Smooth muscle cell of the umbilical artery (primary cell): ENCODE data around the gene FCAR. TPM values are rescaled to one million over a fixed set of nuclear protein-coding genes. Genes with fewer than 3 reads are reported as not detected.

Experiments
- total RNA-seq: library from RNA; depleted of rRNA; stranded (reverse); fragments of >200 nt; gene quantifications from 2 replicates; pipeline ENCODE4 v1.2.3, GENCODE V29; 2014

FCAR gene
- total RNA-seq, result not detected in 2 replicates

DNA sequence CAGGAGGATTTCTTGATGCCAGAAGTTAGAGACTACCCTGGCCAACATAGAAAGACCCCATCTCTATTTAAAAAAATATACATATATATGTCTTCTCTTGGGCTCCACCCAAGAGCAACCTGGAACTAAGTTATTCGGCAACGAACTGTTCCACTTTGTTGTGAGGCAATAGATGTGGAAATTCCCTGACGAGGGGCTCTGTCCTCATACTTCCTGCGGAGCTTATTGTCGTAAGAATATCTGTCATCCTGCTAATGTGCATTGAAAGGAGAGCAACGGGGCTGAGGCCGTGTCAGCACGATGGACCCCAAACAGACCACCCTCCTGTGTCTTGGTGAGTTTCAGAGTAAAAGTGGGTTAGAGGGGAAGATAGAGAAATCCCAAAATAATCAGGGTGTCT, at the start of gene FCAR:
FCAR (plus strand) TSS at position 246 of the 400 bp plus-strand sequence; CDS start at position 301, 55 bp downstream.

DNA sequence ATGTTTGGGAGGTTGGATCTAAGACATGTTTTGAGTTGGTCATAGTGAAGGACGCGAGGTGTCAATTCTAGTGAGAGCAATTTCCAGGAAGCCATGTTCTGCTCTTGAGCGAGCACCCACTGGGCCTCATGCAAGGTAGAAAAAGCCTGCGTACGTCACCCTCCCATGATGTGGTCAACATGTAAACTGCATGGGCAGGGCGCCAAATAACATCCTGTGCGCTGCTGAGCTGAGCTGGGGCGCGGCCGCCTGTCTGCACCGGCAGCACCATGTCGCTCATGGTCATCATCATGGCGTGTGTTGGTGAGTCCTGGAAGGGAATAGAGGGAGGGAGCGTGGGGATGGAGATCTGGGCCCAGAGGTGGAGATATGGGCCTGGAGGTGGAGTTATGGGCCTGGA, 41.5 kb upstream of the FCAR start, which contains the start of gene KIR2DS4:
KIR2DS4 (plus strand) TSS at position 181 of the 400 bp plus-strand sequence.

DNA sequence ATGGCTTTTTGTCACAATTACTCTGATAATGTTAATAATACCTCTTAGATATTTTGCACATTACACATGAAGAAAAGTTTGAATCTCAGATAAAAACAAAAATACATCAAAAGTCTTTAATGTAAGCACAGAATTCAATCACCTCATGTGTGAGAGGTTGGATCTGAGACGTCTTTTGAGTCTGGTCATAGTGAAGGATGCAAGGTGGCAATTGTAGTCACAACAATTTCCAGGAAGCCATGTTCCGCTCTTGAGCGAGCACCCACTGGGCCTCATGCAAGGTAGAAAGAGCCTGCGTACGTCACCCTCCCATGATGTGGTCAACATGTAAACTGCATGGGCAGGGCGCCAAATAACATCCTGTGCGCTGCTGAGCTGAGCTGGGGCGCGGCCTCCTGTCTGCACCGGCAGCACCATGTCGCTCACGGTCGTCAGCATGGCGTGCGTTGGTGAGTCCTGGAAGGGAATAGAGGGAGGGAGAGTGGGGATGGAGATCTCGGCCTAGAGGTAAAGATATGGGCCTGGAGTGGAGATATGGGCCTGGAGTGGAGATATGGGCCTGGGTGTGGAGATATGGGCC, 23.9 kb upstream of the FCAR start, which contains the start of gene KIR3DL2:
KIR3DL2 (plus strand) TSS at position 383 of the 580 bp plus-strand sequence; CDS start at position 416, 33 bp downstream.

DNA sequence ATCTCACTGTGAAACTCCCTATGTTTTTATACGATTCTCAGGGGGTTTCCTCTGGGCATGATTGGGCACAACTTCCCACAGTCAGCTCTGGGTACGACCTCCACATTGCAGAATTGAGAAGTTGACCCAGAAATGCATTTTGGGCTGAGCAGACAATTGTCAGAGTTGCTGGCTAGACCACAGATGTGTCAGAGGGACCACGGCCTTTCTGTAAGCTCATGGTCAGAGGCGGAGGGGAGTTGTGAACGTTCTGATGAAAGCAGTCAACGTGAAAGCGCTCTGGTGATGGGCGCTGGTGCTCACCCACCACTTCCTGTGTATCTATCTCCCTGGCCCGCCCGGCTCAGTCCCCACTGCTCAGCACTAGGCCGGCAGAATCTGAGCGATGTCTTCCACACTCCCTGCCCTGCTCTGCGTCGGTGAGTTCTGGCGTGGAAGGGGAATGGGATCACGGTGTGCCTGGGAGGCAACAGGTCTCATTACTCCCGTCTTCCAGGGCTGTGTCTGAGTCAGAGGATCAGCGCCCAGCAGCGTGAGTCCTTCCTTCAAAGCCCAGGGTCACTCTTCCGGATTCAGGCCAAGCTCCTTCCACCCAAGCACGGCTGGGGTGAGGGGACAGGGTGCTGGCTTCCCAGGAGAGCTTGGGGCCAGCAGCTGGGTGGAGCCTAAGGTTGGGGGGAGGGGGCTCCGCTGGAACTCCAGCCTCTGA, 31.9 kb downstream of the FCAR start, which contains the start of gene NCR1:
NCR1 (plus strand) TSS at position 346 of the 709 bp plus-strand sequence; CDS start at position 386, 40 bp downstream.

Other genes with a start within 250 kb of the FCAR start
- gene LILRB1, start 243.8 kb upstream of the FCAR start, total RNA-seq, result not detected in 2 replicates
- not detected in 2 replicates for gene LILRB4, start 211.2 kb upstream of the FCAR start, total RNA-seq
- not detected in 2 replicates for gene KIR3DL3, start 149.8 kb upstream of the FCAR start, total RNA-seq
- not detected in 2 replicates for gene KIR2DL3, start 135.7 kb upstream of the FCAR start, total RNA-seq
- gene KIR2DL1, start 104.4 kb upstream of the FCAR start, total RNA-seq, result not detected in 2 replicates
- not detected in 2 replicates for gene KIR2DL4, start 70.6 kb upstream of the FCAR start, total RNA-seq
- gene KIR3DL1, start 57.8 kb upstream of the FCAR start, total RNA-seq, result not detected in 2 replicates
- not detected in 2 replicates for gene KIR2DS4, start 41.6 kb upstream of the FCAR start, total RNA-seq
- gene KIR3DL2, start 23.8 kb upstream of the FCAR start, total RNA-seq, result not detected in 2 replicates
- gene NCR1, start 31.9 kb downstream of the FCAR start, total RNA-seq, result not detected in 2 replicates
- gene NLRP7, start 73.3 kb downstream of the FCAR start, total RNA-seq, result not detected in 2 replicates
- gene NLRP2, start 92.1 kb downstream of the FCAR start, total RNA-seq, result 2.6 TPM in 1 of 2 replicates, not detected in the other
- 0.18 TPM in 1 of 2 replicates, not detected in the other for gene GP6, start 164.0 kb downstream of the FCAR start, total RNA-seq
- 7.4 and 10.3 TPM in 2 replicates for gene RDH13, start 188.9 kb downstream of the FCAR start, total RNA-seq
- gene EPS8L1, start 201.6 kb downstream of the FCAR start, total RNA-seq, result 0.30 and 1.3 TPM in 2 replicates
- 29.4 and 46.6 TPM in 2 replicates for gene PPP1R12C, start 243.4 kb downstream of the FCAR start, total RNA-seq